ENCODE measurements around the gene ZNF343. TPM values are rescaled to one million over a fixed set of nuclear protein-coding genes. Genes with fewer than 3 reads are reported as not detected.
"Not testable (repeated sequence)": the region's sequence is repeated elsewhere in the genome, so short reads cannot be mapped to it uniquely, and the experiment has no call there.

Gene ZNF343
- total RNA-seq, 1 donor from 2014 or later, result 5.5 TPM

- intact Hi-C loops (cut with DNase I), result no loop called here
- peak; percentile 92 for DNase-seq
These were observed 15.4 kb upstream of the ZNF343 start for GRCh38 chr20:2523919-2524708.

GRCh38 chr20:2522826-2523429, 14.2 kb upstream of the ZNF343 start:
- DNase-seq; intact Hi-C loops (cut with DNase I); ATAC-seq (ENCODE audit: poor library complexity): not testable (repeated sequence)

More at GRCh38 chr20:2523919-2524708, 15.4 kb upstream of the ZNF343 start:
- peak; percentile 87 for ATAC-seq (ENCODE audit: poor library complexity)

GRCh38 chr20:2521369-2522305, 12.9 kb upstream of the ZNF343 start:
- peak; percentile 48 for DNase-seq
- intact Hi-C loops (cut with DNase I), result no loop called here
- ATAC-seq (ENCODE audit: poor library complexity), result no peak

- DNase-seq, result no peak
These were observed 11.9 kb upstream of the ZNF343 start for GRCh38 chr20:2520617-2521016.

GRCh38 chr20:2519115-2519809, 10.5 kb upstream of the ZNF343 start:
- DNase-seq (no peak), ATAC-seq (ENCODE audit: poor library complexity) (no peak)
- intact Hi-C loops (cut with DNase I), result no loop called here

More at GRCh38 chr20:2520617-2521016, 11.9 kb upstream of the ZNF343 start:
- no peak for ATAC-seq (ENCODE audit: poor library complexity)
- intact Hi-C loops (cut with DNase I), result no loop called here

- no peak for ATAC-seq (ENCODE audit: poor library complexity)
- intact Hi-C loops (cut with DNase I), result no loop called here
These were observed 9.8 kb upstream of the ZNF343 start for GRCh38 chr20:2518558-2518957.

GRCh38 chr20:2518096-2518495, 9.4 kb upstream of the ZNF343 start:
- DNase-seq, result no peak
- intact Hi-C loops (cut with DNase I), result no loop called here
- ATAC-seq (ENCODE audit: poor library complexity), result no peak

More at GRCh38 chr20:2518558-2518957, 9.8 kb upstream of the ZNF343 start:
- no peak for DNase-seq

GRCh38 chr20:2516399-2516798, 7.7 kb upstream of the ZNF343 start:
- no peak for ATAC-seq (ENCODE audit: poor library complexity)
- intact Hi-C loops (cut with DNase I), result no loop called here
- DNase-seq, result no peak

- DNase-seq (no peak), ATAC-seq (ENCODE audit: poor library complexity) (no peak)
- intact Hi-C loops (cut with DNase I), result no loop called here
These were observed 6.5 kb upstream of the ZNF343 start for GRCh38 chr20:2515203-2515602.

- DNase-seq (no peak), ATAC-seq (ENCODE audit: poor library complexity) (no peak)
- intact Hi-C loops (cut with DNase I), result no loop called here
These were observed 1.1 kb upstream of the ZNF343 start for GRCh38 chr20:2509794-2510193.

- no peak for DNase-seq
- no peak for ATAC-seq (ENCODE audit: poor library complexity)
- intact Hi-C loops (cut with DNase I), result no loop called here
These were observed 710 bp upstream of the ZNF343 start for GRCh38 chr20:2509468-2509781.

- DNase-seq (no peak), ATAC-seq (ENCODE audit: poor library complexity) (peak; percentile 50)
- intact Hi-C loops (cut with DNase I), result no loop called here
These were observed 662 bp downstream of the ZNF343 start for GRCh38 chr20:2507875-2508630.

GRCh38 chr20:2507464-2507863, 1.3 kb downstream of the ZNF343 start:
- no peak for DNase-seq
- intact Hi-C loops (cut with DNase I), result no loop called here
- no peak for ATAC-seq (ENCODE audit: poor library complexity)

- DNase-seq; ATAC-seq (ENCODE audit: poor library complexity); intact Hi-C loops (cut with DNase I): not testable (repeated sequence)
These were observed 2.3 kb downstream of the ZNF343 start for GRCh38 chr20:2506426-2506825.

- intact Hi-C loops (cut with DNase I); ATAC-seq (ENCODE audit: poor library complexity); DNase-seq: not testable (repeated sequence)
These were observed 3.9 kb downstream of the ZNF343 start for GRCh38 chr20:2504803-2505202.

GRCh38 chr20:2502808-2503384, 5.8 kb downstream of the ZNF343 start:
- ATAC-seq (ENCODE audit: poor library complexity); DNase-seq; intact Hi-C loops (cut with DNase I): not testable (repeated sequence)

GRCh38 chr20:2485661-2486060, 23.1 kb downstream of the ZNF343 start:
- DNase-seq (peak; percentile 73), ATAC-seq (ENCODE audit: poor library complexity) (peak; percentile 97)
- intact Hi-C loops (cut with DNase I), result no loop called here

GRCh38 chr20:2485080-2485479, 23.6 kb downstream of the ZNF343 start:
- intact Hi-C loops (cut with DNase I), result no loop called here
- no peak for DNase-seq
- no peak for ATAC-seq (ENCODE audit: poor library complexity)
